T-helper 2 cell treated with Interferon-gamma antibody and Interleukin-4, amounts not matched to agents 100 ng/mL and 5 ng/mL, for 36 hours (primary cell): ENCODE results near the gene AGRP. TPM values are rescaled to one million over a fixed set of nuclear protein-coding genes. Genes with fewer than 3 reads are reported as not detected.
"Not testable (repeated sequence)": the region's sequence is repeated elsewhere in the genome, so short reads cannot be mapped to it uniquely, and the experiment has no call there.

Experiments
- intact Hi-C: fragments of 100-400 bp; cut with micrococcal nuclease; formaldehyde crosslinking; loops from one replicate; pipeline ENCODE4 v1.15.1; 2023
- total RNA-seq: library from RNA; stranded (reverse); gene quantifications from 2 replicates; pipeline ENCODE4 v1.2.3, GENCODE V29; 2022

AGRP gene
- total RNA-seq, 1 donor from 2014 or later, result not detected

- intact Hi-C loops, result loop anchor here (1.0 to 2.0 kb wide), 4 partner anchors 10 to 581 kb away; partner anchors contain the start of genes ATP6V0D1 and NFATC3
Measured at GRCh38 chr16:67504031-67505021, 21.0 kb upstream of the AGRP start.

GRCh38 chr16:67499106-67499505 lies 15.8 kb upstream of the AGRP start:
- intact Hi-C loops, result no loop called here

- intact Hi-C loops, result no loop called here
Measured at GRCh38 chr16:67490335-67491096, 7.2 kb upstream of the AGRP start.

- intact Hi-C loops, result no loop called here
Measured at GRCh38 chr16:67489401-67490083, 6.2 kb upstream of the AGRP start.

GRCh38 chr16:67487561-67487960 lies 4.2 kb upstream of the AGRP start:
- intact Hi-C loops, result not testable (repeated sequence)

GRCh38 chr16:67486805-67487204 lies 3.5 kb upstream of the AGRP start:
- intact Hi-C loops, result no loop called here

GRCh38 chr16:67483731-67484525 lies 581 bp upstream of the AGRP start:
- intact Hi-C loops, result no loop called here

- intact Hi-C loops, result no loop called here
Measured at GRCh38 chr16:67482233-67482924, 968 bp downstream of the AGRP start.

GRCh38 chr16:67481561-67482232 lies 1.6 kb downstream of the AGRP start:
- intact Hi-C loops, result loop anchor here (1.0 to 2.0 kb wide), 5 partner anchors 23 to 454 kb away; partner anchors contain the start of genes ACD, CTCF and PARD6A

- intact Hi-C loops, result loop anchor here (1.0 to 2.0 kb wide), 5 partner anchors 24 to 454 kb away; partner anchors contain the start of genes ACD, CTCF and PARD6A
Measured at GRCh38 chr16:67480833-67481560, 2.4 kb downstream of the AGRP start, which contains the start of gene ATP6V0D1. Gene ATP6V0D1 (minus strand): TSS chr16:67481157. CDS start chr16:67481086, 71 bp downstream.

- intact Hi-C loops, result no loop called here
Measured at GRCh38 chr16:67477960-67478554, 5.3 kb downstream of the AGRP start.

GRCh38 chr16:67474551-67475455 lies 8.5 kb downstream of the AGRP start:
- intact Hi-C loops, result no loop called here

GRCh38 chr16:67471758-67472384 lies 11.5 kb downstream of the AGRP start:
- intact Hi-C loops, result no loop called here

- intact Hi-C loops, result no loop called here
Measured at GRCh38 chr16:67470359-67470758, 13.0 kb downstream of the AGRP start.

GRCh38 chr16:67468731-67469130 lies 14.6 kb downstream of the AGRP start:
- intact Hi-C loops, result no loop called here

GRCh38 chr16:67466581-67466980 lies 16.8 kb downstream of the AGRP start:
- intact Hi-C loops, result no loop called here

GRCh38 chr16:67464565-67464964 lies 18.8 kb downstream of the AGRP start:
- intact Hi-C loops, result no loop called here
